Caco-2 (cell line): ENCODE data around the gene UBAP1L. TPM values are rescaled to one million over a fixed set of nuclear protein-coding genes. Genes with fewer than 3 reads are reported as not detected.

Experiments
- BruUV-seq: library from RNA; stranded (reverse); fragments of 400-500 nt; replicated peaks from 2 replicates; lab custom pipeline; 2021; lab: Mats Ljungman, UMichigan
- CTCF ChIA-PET: fragments of 300-600 bp; sonication (Branson Sonifier 250); formaldehyde crosslinking; loops from one replicate; lab custom pipeline; 2022; ENCODE audit warnings: antibody characterized with exemption; lab: Charles Lee
- POLR2A ChIA-PET: fragments of 300-600 bp; sonication (Branson Sonifier 250); formaldehyde crosslinking; loops from one replicate; lab custom pipeline; 2022; ENCODE audit warnings: antibody characterized with exemption; lab: Charles Lee
- DNase-seq, 2 experiments: peaks; one replicate each; pipeline versions ENCODE4 v3.0.0 to v3.0.0-alpha.2; 2020 to 2022
- H3K27me3 ChIP-seq: replicated peaks from 2 replicates; pipeline ENCODE4 v1.6.0; 2011; ENCODE audit warnings: low read length; ENCODE audit not compliant: control insufficient read depth, insufficient read depth
- H3K36me3 ChIP-seq: 2 replicates; pipeline ENCODE4 v1.5.1; 2011; ENCODE audit warnings: low read length; ENCODE audit not compliant: control insufficient read depth, insufficient read depth
- H3K4me1 ChIP-seq: fragments of 250-450 bp; sonication (Bioruptor Pico); 2 replicates; pipeline ENCODE4 v1.5.1; 2020; ENCODE audit warnings: mild to moderate bottlenecking
- H3K4me3 ChIP-seq: 2 replicates; pipeline ENCODE4 v1.5.1; 2011; ENCODE audit warnings: low read depth, mild to moderate bottlenecking, control low read depth, low read length
- H3K9me3 ChIP-seq: fragments of 250-450 bp; sonication (Bioruptor Pico); 2 replicates; pipeline ENCODE4 v1.5.1; 2020; ENCODE audit warnings: mild to moderate bottlenecking, moderate library complexity
- H3K27ac Mint-ChIP-seq: one replicate; pipeline ENCODE4 v1.8.0; 2022; ENCODE audit warnings: mixed read lengths; ENCODE audit not compliant: unreplicated experiment
- H3K27me3 Mint-ChIP-seq: one replicate; pipeline ENCODE4 v1.8.0; 2022; ENCODE audit warnings: mixed read lengths; ENCODE audit not compliant: insufficient read depth, unreplicated experiment
- H3K36me3 Mint-ChIP-seq: one replicate; pipeline ENCODE4 v1.8.0; 2022; ENCODE audit warnings: mild to moderate bottlenecking, mixed read lengths; ENCODE audit not compliant: insufficient read depth, unreplicated experiment
- H3K4me1 Mint-ChIP-seq: one replicate; pipeline ENCODE4 v1.8.0; 2022; ENCODE audit warnings: low read depth, mixed read lengths; ENCODE audit not compliant: unreplicated experiment
- H3K4me3 Mint-ChIP-seq: one replicate; pipeline ENCODE4 v1.8.0; 2022; ENCODE audit warnings: mild to moderate bottlenecking, moderate library complexity, mixed read lengths; ENCODE audit not compliant: unreplicated experiment
- H3K9me3 Mint-ChIP-seq: one replicate; pipeline ENCODE4 v1.8.0; 2022; ENCODE audit warnings: mixed read lengths; ENCODE audit not compliant: unreplicated experiment
- intact Hi-C: fragments of 100-400 bp; cut with micrococcal nuclease; formaldehyde crosslinking; loops from one replicate; pipeline ENCODE4 v1.10.0; 2022; ENCODE audit not compliant: unreplicated experiment
- total RNA-seq: library from RNA; stranded (reverse); gene quantifications from 2 replicates; pipeline ENCODE4 v1.2.3, GENCODE V29; 2022
- TF ChIP-seq, protein P1 (sequence below), 2 experiments: fragments of 200-600 bp in 1 of 2; IDR thresholded peaks; 1 replicate in 1 of 2; 2 replicates in 1 of 2; pipeline versions ENCODE4 v1.5.1 to v1.8.0; 2011 to 2022; ENCODE audit warnings: antibody characterized with exemption in 1 of 2, control low read depth in 1 of 2, inconsistent platforms in 1 of 2, low read depth in 1 of 2, low read length in 1 of 2, mild to moderate bottlenecking in 1 of 2, moderate library complexity in 1 of 2; ENCODE audit not compliant: insufficient read depth in 1 of 2, severe bottlenecking in 1 of 2, unreplicated experiment in 1 of 2

Gene UBAP1L
- total RNA-seq, 1 experiment from 2014 or later: 2.2 TPM

GRCh38 chr15:65134538-65134937 is 19.5 kb upstream of the UBAP1L start:
- CTCF ChIA-PET: no interaction called here
- H3K27ac Mint-ChIP-seq: peak overlapping the region; percentile 78

GRCh38 chr15:65133548-65134200 is 18.7 kb upstream of the UBAP1L start, which contains the start of gene PDCD7:
Gene PDCD7 (minus strand): TSS chr15:65133808. CDS start chr15:65133781, 27 bp downstream.
- ChIA-PET POLR2A (interaction anchor here (0.5 to 0.6 kb wide), 5 partner anchors 48 to 221 kb away, joined by 3 to 5 read pairs (median 3); no protein-coding TSS in a partner anchor), CTCF (interaction anchor here (0.6 kb wide), 1 partner anchor 38 kb away, joined by 3 read pairs; no protein-coding TSS in a partner anchor)
- peak within 1 kb of the TSS; percentile 85 for H3K4me3 Mint-ChIP-seq
- intact Hi-C loops: loop anchor here (2.0 to 5.0 kb wide), 3 partner anchors 45 to 164 kb away; partner anchors contain the start of gene RNU5A-1
- Histone ChIP-seq H3K27me3 (no peaks in the 10 kb centered on the region), H3K9me3 (peaks cover 9% of the 10 kb centered on the region), H3K36me3 (peaks cover 2% of the 10 kb centered on the region; the same call in 1 of the 2 replicates), H3K4me3 (peak within 1 kb of the TSS; percentile 74), H3K4me1 (0 out of 2 replicates have a peak, but pooled peaks cover 3% of the 10 kb centered on the region)
- H3K27me3 Mint-ChIP-seq: no peaks in the 10 kb centered on the region
- H3K27ac Mint-ChIP-seq: peak within 1 kb of the TSS; percentile 86
- TF ChIP-seq, protein P1, sequence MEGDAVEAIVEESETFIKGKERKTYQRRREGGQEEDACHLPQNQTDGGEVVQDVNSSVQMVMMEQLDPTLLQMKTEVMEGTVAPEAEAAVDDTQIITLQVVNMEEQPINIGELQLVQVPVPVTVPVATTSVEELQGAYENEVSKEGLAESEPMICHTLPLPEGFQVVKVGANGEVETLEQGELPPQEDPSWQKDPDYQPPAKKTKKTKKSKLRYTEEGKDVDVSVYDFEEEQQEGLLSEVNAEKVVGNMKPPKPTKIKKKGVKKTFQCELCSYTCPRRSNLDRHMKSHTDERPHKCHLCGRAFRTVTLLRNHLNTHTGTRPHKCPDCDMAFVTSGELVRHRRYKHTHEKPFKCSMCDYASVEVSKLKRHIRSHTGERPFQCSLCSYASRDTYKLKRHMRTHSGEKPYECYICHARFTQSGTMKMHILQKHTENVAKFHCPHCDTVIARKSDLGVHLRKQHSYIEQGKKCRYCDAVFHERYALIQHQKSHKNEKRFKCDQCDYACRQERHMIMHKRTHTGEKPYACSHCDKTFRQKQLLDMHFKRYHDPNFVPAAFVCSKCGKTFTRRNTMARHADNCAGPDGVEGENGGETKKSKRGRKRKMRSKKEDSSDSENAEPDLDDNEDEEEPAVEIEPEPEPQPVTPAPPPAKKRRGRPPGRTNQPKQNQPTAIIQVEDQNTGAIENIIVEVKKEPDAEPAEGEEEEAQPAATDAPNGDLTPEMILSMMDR (IDR thresholded peaks at IDR 0.05; ENCODE audit: insufficient read depth in 1 of 2, low read depth in 1 of 2, low read length in 1 of 2, severe bottlenecking in 1 of 2, unreplicated experiment in 1 of 2): no peak
- H3K36me3 Mint-ChIP-seq: peaks cover 31% of the 10 kb centered on the region
- peaks cover 21% of the 10 kb centered on the region for H3K9me3 Mint-ChIP-seq
- peak; percentile 83 to 85 for DNase-seq
- no peaks in the 10 kb centered on the region for H3K4me1 Mint-ChIP-seq
- BruUV-seq: no TSS peak

More at GRCh38 chr15:65134538-65134937, 19.5 kb upstream of the UBAP1L start:
- no peaks in the 10 kb centered on the region for H3K27me3 ChIP-seq
- Mint-ChIP-seq H3K9me3 (peaks cover 21% of the 10 kb centered on the region), H3K36me3 (peaks cover 24% of the 10 kb centered on the region), H3K4me3 (peak overlapping the region; percentile 85), H3K27me3 (no peaks in the 10 kb centered on the region), H3K4me1 (no peaks in the 10 kb centered on the region)
- intact Hi-C loops: loop anchor here (5.0 kb wide), 2 partner anchors 48 to 163 kb away; partner anchors contain the start of gene RNU5A-1
- no TSS peak for BruUV-seq
- H3K9me3 ChIP-seq: peaks cover 9% of the 10 kb centered on the region
- 0 out of 2 replicates have a peak, but pooled peaks cover 3% of the 10 kb centered on the region for H3K4me1 ChIP-seq
- POLR2A ChIA-PET: interaction anchor here (0.5 to 0.6 kb wide), 3 partner anchors 47 to 141 kb away, joined by 3 to 5 read pairs (median 4); no protein-coding TSS in a partner anchor
- DNase-seq: no peak
- no peaks in the 10 kb centered on the region for H3K36me3 ChIP-seq
- TF ChIP-seq, protein P1 (IDR thresholded peaks at IDR 0.05; ENCODE audit: insufficient read depth in 1 of 2, low read depth in 1 of 2, low read length in 1 of 2, severe bottlenecking in 1 of 2, unreplicated experiment in 1 of 2): no peak
- peak overlapping the region; percentile 74; the same call in 1 of the 2 replicates for H3K4me3 ChIP-seq

DNA sequence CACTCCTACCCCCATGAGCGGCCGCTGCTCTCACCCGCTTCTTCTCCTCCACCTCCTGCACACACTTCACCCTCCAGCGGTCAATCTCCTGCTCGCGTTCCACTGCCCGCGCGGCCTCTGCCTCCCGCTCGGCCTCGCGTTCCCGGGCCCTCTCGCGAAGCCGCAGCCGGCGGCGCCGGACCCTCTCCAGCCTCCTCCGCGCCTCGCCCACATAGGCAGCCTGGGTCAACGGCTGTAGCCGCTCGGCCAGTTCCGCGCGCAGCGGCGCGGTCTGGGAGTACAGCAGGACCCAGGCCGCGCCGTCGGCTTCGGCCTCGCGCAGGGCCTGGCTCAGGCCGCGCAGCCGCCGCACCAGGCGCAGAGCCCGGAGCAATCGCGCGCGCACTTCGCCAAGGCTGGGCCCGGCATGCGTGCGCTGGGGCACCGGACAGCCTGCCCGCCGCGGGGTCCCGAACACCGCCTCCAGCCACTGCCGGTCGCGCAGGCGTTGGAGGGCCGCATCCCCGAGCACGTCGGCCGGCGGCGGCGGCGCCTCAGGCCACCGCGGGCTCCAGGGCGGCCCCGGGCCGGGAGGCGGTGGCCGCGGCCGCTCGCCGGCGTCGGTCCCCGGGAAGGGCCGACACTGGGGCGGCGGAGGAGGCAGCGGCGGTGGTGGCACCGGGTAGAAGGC is 18.0 kb upstream of the UBAP1L start:
- Histone ChIP-seq H3K27me3 (no peaks in the 10 kb centered on the region), H3K4me3 (peak overlapping the region; percentile 74), H3K36me3 (peaks cover 4% of the 10 kb centered on the region; the same call in 1 of the 2 replicates), H3K9me3 (peaks cover 9% of the 10 kb centered on the region), H3K4me1 (0 out of 2 replicates have a peak, but pooled peaks cover 3% of the 10 kb centered on the region)
- POLR2A ChIA-PET: no interaction called here
- CTCF ChIA-PET: no interaction called here
- intact Hi-C loops: loop anchor here (2.0 to 5.0 kb wide), 3 partner anchors 44 to 164 kb away; partner anchors contain the start of gene RNU5A-1
- Mint-ChIP-seq H3K27ac (peak overlapping the region; percentile 86), H3K36me3 (peaks cover 36% of the 10 kb centered on the region), H3K4me3 (peak overlapping the region; percentile 85), H3K27me3 (no peaks in the 10 kb centered on the region), H3K9me3 (peaks cover 18% of the 10 kb centered on the region), H3K4me1 (no peaks in the 10 kb centered on the region)
- peak; percentile 52 to 58 for DNase-seq
- BruUV-seq: no TSS peak
- TF ChIP-seq, protein P1 (IDR thresholded peaks at IDR 0.05; ENCODE audit: insufficient read depth in 1 of 2, low read depth in 1 of 2, low read length in 1 of 2, severe bottlenecking in 1 of 2, unreplicated experiment in 1 of 2): no peak
